Activated naive CD4-positive, alpha-beta T cell treated with anti-CD3 and anti-CD28 coated beads, Interleukin-2, amount 10 ng/mL, durations not matched to agents 7 days and 5 days (primary cell): ENCODE data around the gene FAM9A.

Experiments
- CTCF ChIA-PET: fragments of 350-600 bp; sonication (Branson Sonifier 250); formaldehyde crosslinking; loops from one replicate; lab custom pipeline; 2021; ENCODE audit warnings: antibody characterized with exemption; lab: Charles Lee
- DNase-seq: peaks from one replicate; pipeline ENCODE4 v3.0.0-alpha.2; 2020
- H3K27ac Mint-ChIP-seq: one replicate; pipeline ENCODE4 v1.8.0; 2021; ENCODE audit warnings: mild to moderate bottlenecking, moderate library complexity, mixed read lengths
- H3K27me3 Mint-ChIP-seq: one replicate; pipeline ENCODE4 v1.8.0; 2021; ENCODE audit warnings: mild to moderate bottlenecking, mixed read lengths
- H3K36me3 Mint-ChIP-seq: one replicate; pipeline ENCODE4 v1.8.0; 2021; ENCODE audit warnings: mixed read lengths
- H3K4me1 Mint-ChIP-seq: one replicate; pipeline ENCODE4 v1.8.0; 2021; ENCODE audit warnings: mixed read lengths
- H3K4me3 Mint-ChIP-seq: one replicate; pipeline ENCODE4 v1.8.0; 2021; ENCODE audit warnings: mild to moderate bottlenecking, moderate library complexity, mixed read lengths
- H3K9me3 Mint-ChIP-seq: one replicate; pipeline ENCODE4 v1.8.0; 2021; ENCODE audit warnings: mixed read lengths

The FAM9A gene

GRCh38 chrX:8801041-8801599 is at the start of gene FAM9A:
Gene FAM9A, minus strand, starts transcription at chrX:8801383. Its CDS starts 1,212 bp downstream, at chrX:8800171.
- no peaks in the 10 kb centered on the region for H3K27me3 Mint-ChIP-seq
- no peaks in the 10 kb centered on the region for H3K9me3 Mint-ChIP-seq
- H3K27ac Mint-ChIP-seq, result no peak within 1 kb of the TSS
- H3K36me3 Mint-ChIP-seq, result no peaks in the 10 kb centered on the region
- CTCF ChIA-PET, result no interaction called here
- no peak for DNase-seq
- no peaks in the 10 kb centered on the region for H3K4me1 Mint-ChIP-seq
- no peak within 1 kb of the TSS for H3K4me3 Mint-ChIP-seq

GRCh38 chrX:8850478-8850877 is 49.3 kb upstream of the FAM9A start:
- Mint-ChIP-seq H3K4me1 (no peaks in the 10 kb centered on the region), H3K4me3 (no peak overlapping the region), H3K9me3 (no peaks in the 10 kb centered on the region), H3K36me3 (no peaks in the 10 kb centered on the region), H3K27me3 (peaks cover 1% of the 10 kb centered on the region), H3K27ac (no peak overlapping the region)
- CTCF ChIA-PET, result no interaction called here
- DNase-seq, result no peak

DNA sequence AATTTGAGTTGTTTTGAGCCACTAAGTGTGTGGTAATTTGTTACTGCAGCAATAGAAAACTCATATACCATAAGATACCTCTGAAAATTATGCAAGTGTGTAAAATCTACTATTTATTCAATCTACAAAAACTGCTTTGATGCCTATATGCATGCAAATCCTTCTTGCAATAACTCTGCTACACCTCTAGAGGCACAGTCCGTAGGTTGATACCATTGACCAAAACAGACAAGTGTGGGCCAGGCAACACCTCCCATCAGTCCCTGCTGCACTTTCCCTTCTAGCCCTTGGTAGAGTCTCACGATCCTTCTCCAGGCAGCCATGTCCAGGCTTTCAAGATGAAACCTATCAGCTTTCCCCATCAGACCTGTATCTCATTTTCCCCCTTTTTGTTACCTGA is 48.8 kb upstream of the FAM9A start:
- Mint-ChIP-seq H3K27me3 (peaks cover 4% of the 10 kb centered on the region), H3K27ac (no peak overlapping the region), H3K9me3 (no peaks in the 10 kb centered on the region), H3K36me3 (no peaks in the 10 kb centered on the region), H3K4me1 (no peaks in the 10 kb centered on the region), H3K4me3 (no peak overlapping the region)
- CTCF ChIA-PET, result no interaction called here
- DNase-seq, result no peak

DNA sequence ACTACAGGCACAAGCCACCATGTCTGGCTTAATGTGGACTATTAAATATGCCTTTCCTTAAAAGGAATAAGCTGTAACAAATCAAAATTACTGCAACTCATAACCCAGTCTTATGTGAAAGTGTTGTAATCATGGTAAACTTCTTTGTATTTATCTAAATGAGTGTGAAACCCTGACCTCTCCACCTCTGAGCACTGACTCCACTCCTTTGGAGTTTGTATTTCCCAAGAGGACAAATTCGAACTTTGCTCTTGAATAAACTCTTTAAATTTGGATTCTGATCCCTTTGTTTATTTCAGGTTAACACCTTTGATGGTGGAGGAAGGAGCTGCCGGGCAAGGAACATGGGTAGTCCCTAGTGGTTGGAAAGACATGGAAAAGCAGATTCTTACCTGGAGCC is 48.3 kb upstream of the FAM9A start:
- no peak overlapping the region for H3K27ac Mint-ChIP-seq
- no peak for DNase-seq
- no peaks in the 10 kb centered on the region for H3K36me3 Mint-ChIP-seq
- CTCF ChIA-PET, result no interaction called here
- H3K4me3 Mint-ChIP-seq, result no peak overlapping the region
- H3K9me3 Mint-ChIP-seq, result no peaks in the 10 kb centered on the region
- no peaks in the 10 kb centered on the region for H3K4me1 Mint-ChIP-seq
- H3K27me3 Mint-ChIP-seq, result peaks cover 4% of the 10 kb centered on the region

DNA sequence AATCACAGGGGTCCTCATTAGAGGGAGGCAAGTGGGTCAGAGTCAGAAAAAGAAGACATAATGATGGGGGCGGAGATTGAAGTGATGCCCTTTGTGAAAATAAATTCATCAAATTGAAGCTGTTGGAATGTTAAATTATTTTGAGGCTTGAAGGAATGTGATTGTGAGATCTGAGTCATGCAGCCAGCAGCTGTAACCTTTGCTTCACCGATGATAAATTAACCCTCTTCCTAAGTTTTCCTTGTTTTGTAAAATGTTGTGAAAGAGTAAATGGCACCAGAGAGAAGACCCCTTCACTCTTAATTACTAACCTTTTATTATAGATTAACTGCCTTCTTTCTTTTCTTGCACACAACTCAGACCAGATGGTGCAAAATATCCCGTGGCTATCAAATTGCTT is 47.7 kb upstream of the FAM9A start:
- Mint-ChIP-seq H3K27ac (no peak overlapping the region), H3K4me3 (no peak overlapping the region), H3K27me3 (peaks cover 4% of the 10 kb centered on the region), H3K36me3 (no peaks in the 10 kb centered on the region), H3K4me1 (no peaks in the 10 kb centered on the region), H3K9me3 (no peaks in the 10 kb centered on the region)
- CTCF ChIA-PET, result interaction anchor here (1.3 kb wide), 1 partner anchor 31 kb away, joined by 3 read pairs; no protein-coding TSS in a partner anchor
- DNase-seq, result no peak

- H3K36me3 Mint-ChIP-seq, result no peaks in the 10 kb centered on the region
- no peak for DNase-seq
- no peak overlapping the region for H3K4me3 Mint-ChIP-seq
- H3K27me3 Mint-ChIP-seq, result peaks cover 4% of the 10 kb centered on the region
- CTCF ChIA-PET, result interaction anchor here (1.3 kb wide), 1 partner anchor 32 kb away, joined by 3 read pairs; no protein-coding TSS in a partner anchor
- no peak overlapping the region for H3K27ac Mint-ChIP-seq
- H3K9me3 Mint-ChIP-seq, result no peaks in the 10 kb centered on the region
- H3K4me1 Mint-ChIP-seq, result no peaks in the 10 kb centered on the region
These were observed 47.3 kb upstream of the FAM9A start for GRCh38 chrX:8848441-8848840.

DNA sequence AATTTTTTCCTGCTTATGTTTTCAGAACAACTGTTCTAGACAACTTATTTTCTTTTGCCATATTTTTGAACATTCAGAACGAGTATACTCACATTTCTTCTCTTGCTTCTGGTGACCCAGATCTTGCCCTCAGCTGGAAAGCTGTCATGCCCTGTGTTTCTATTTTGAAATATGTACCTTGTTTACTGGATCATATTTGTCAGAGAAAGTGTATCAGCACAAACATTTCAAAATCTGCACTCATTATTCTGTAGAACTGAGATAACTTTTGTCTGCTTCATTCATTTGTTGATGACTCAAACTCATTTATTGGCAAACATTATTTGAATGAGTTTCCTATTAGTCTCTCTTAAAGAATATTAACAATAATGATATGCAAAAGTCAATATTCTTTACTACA is 46.2 kb upstream of the FAM9A start:
- Mint-ChIP-seq H3K36me3 (no peaks in the 10 kb centered on the region), H3K4me1 (no peaks in the 10 kb centered on the region), H3K4me3 (no peak overlapping the region), H3K27ac (no peak overlapping the region), H3K9me3 (no peaks in the 10 kb centered on the region), H3K27me3 (peaks cover 4% of the 10 kb centered on the region)
- CTCF ChIA-PET, result no interaction called here
- DNase-seq, result no peak

GRCh38 chrX:8846266-8846665 is 45.1 kb upstream of the FAM9A start:
- no peak overlapping the region for H3K4me3 Mint-ChIP-seq
- DNase-seq, result no peak
- no peaks in the 10 kb centered on the region for H3K4me1 Mint-ChIP-seq
- CTCF ChIA-PET, result no interaction called here
- no peak overlapping the region for H3K27ac Mint-ChIP-seq
- no peaks in the 10 kb centered on the region for H3K9me3 Mint-ChIP-seq
- H3K36me3 Mint-ChIP-seq, result no peaks in the 10 kb centered on the region
- peaks cover 4% of the 10 kb centered on the region for H3K27me3 Mint-ChIP-seq

DNA sequence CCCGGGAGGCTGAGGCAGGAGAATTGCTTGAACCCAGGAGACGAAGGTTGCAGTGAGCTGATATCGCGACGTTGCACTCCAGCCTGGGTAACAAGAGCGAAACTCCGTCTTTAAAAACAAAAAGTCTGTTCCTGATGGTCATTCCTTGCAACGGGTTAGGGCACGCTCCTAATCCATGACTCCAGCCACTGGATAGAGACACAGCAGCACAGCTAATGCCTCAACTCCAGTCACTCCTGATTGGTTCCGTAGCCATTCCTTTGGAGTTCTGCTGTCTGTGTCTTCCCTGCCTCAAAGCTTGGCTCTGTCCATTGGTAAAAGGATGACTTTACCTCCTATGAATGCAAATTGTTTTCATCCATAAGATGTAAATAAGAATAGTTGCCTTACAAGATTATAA is 44.3 kb upstream of the FAM9A start:
- Mint-ChIP-seq H3K36me3 (no peaks in the 10 kb centered on the region), H3K9me3 (no peaks in the 10 kb centered on the region), H3K4me1 (no peaks in the 10 kb centered on the region), H3K27ac (no peak overlapping the region), H3K27me3 (peaks cover 4% of the 10 kb centered on the region), H3K4me3 (no peak overlapping the region)
- no peak for DNase-seq
- CTCF ChIA-PET, result no interaction called here

- no peak overlapping the region for H3K4me3 Mint-ChIP-seq
- no peak overlapping the region for H3K27ac Mint-ChIP-seq
- no peaks in the 10 kb centered on the region for H3K4me1 Mint-ChIP-seq
- CTCF ChIA-PET, result no interaction called here
- H3K27me3 Mint-ChIP-seq, result peaks cover 4% of the 10 kb centered on the region
- DNase-seq, result no peak
- no peaks in the 10 kb centered on the region for H3K36me3 Mint-ChIP-seq
- H3K9me3 Mint-ChIP-seq, result no peaks in the 10 kb centered on the region
These were observed 43.9 kb upstream of the FAM9A start for GRCh38 chrX:8845060-8845459.

DNA sequence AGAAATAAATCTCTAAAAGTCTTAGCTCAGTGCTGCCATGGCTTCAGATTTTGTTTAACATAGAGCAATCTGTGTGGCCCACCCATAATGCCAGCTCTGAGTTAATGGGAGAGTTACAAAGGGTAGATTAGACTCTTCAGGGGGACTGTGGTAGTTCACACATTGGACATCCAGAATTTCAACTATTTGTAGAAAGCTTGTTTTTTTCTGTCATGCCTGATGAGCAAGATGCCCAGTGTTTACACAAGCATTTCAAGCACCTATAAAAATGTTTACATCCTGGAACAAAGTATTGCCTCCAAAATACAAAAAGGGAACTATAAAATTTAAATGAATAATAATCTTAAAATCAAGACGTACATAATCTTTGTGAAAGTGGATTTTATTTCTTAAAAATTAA is 43.0 kb upstream of the FAM9A start:
- H3K9me3 Mint-ChIP-seq, result no peaks in the 10 kb centered on the region
- no peak for DNase-seq
- H3K27ac Mint-ChIP-seq, result no peak overlapping the region
- CTCF ChIA-PET, result no interaction called here
- H3K4me3 Mint-ChIP-seq, result no peak overlapping the region
- peaks cover 4% of the 10 kb centered on the region for H3K27me3 Mint-ChIP-seq
- H3K36me3 Mint-ChIP-seq, result no peaks in the 10 kb centered on the region
- H3K4me1 Mint-ChIP-seq, result no peaks in the 10 kb centered on the region

- Mint-ChIP-seq H3K4me1 (no peaks in the 10 kb centered on the region), H3K27me3 (peaks cover 11% of the 10 kb centered on the region), H3K4me3 (no peak overlapping the region), H3K27ac (no peak overlapping the region), H3K9me3 (no peaks in the 10 kb centered on the region), H3K36me3 (no peaks in the 10 kb centered on the region)
- CTCF ChIA-PET, result no interaction called here
- no peak for DNase-seq
These were observed 40.7 kb upstream of the FAM9A start for GRCh38 chrX:8841911-8842310.

DNA sequence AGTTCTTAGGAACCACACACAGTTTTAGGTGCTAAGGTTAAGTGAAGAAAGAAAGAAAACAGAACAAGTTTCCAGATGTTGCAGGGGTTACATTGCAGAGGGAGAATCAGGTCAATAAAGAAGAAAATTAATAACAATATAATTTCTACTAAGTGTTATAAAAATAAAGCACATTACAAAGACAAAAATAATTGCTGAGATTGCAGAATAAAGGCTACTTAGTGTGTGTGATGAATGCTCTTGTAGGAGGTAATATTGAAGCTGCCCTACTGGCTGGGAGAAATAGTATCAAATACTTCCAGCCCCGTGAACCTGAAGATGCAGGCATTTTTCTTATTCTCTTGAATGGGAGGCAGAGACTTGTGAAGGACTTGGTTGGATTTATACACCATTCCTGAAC is 33.2 kb upstream of the FAM9A start:
- H3K36me3 Mint-ChIP-seq, result no peaks in the 10 kb centered on the region
- peaks cover 13% of the 10 kb centered on the region for H3K27me3 Mint-ChIP-seq
- H3K9me3 Mint-ChIP-seq, result no peaks in the 10 kb centered on the region
- H3K27ac Mint-ChIP-seq, result no peak overlapping the region
- no peak overlapping the region for H3K4me3 Mint-ChIP-seq
- no peak for DNase-seq
- no peaks in the 10 kb centered on the region for H3K4me1 Mint-ChIP-seq
- CTCF ChIA-PET, result no interaction called here

DNA sequence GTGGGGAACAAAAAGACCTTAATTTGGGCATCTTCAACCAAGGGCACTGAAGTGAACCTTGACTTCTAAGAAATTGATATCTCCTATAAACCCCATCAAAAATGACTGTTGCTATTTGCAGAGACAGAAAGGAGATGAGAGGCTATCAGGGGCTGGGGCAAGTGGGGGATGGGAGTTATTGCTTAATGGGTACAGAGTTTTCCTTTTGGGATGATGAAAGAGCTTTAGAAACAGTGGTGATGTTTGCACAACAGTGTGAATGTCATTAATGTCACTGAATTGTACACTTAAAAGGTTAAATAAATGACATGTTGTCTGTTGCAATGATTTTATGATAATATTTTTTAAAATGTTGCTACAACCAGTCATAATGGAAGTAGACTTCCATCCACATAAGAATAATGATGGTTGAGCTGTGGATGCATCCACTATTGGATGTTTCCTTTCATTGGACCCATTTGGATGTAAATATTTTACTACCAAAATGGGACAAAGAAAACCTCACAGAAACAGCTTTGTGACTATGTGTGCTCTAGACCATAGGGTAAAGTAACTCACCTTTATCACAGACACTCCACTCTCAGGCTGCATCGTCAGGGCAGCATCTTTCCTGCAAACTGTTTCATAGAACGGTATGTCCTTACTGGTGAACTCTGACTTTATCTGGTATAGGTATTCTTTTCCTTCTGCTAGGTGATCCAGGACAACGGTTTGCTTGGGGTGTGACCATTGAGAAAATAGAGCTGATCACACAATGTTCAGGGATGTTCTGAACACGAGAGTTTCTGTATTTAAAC is 31.6 kb upstream of the FAM9A start:
- H3K4me1 Mint-ChIP-seq, result no peaks in the 10 kb centered on the region
- no peak for DNase-seq
- CTCF ChIA-PET, result no interaction called here
- H3K4me3 Mint-ChIP-seq, result no peak overlapping the region
- no peaks in the 10 kb centered on the region for H3K9me3 Mint-ChIP-seq
- peaks cover 13% of the 10 kb centered on the region for H3K27me3 Mint-ChIP-seq
- H3K27ac Mint-ChIP-seq, result no peak overlapping the region
- no peaks in the 10 kb centered on the region for H3K36me3 Mint-ChIP-seq

DNA sequence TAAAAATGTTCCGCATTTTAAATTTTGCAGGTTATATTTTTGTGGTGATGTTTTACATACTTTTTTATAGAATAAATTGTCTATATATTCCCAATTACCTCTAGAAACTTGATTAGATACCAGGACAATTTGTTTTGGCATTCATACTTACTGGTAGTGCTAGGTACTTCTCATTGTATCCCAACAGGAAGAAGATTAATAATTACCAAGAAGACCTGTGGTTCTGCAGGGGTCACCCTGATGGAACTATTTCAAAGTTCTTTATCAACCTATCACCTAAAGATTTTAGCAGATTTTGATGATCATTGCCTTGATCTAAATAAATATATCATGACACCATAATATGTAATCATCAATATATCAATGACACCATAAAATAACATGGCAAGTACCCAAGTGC is 22.5 kb upstream of the FAM9A start:
- H3K9me3 Mint-ChIP-seq, result no peaks in the 10 kb centered on the region
- H3K27ac Mint-ChIP-seq, result no peak overlapping the region

More for the DNA sequence above, 22.5 kb upstream of the FAM9A start:
- Mint-ChIP-seq H3K27me3 (peaks cover 13% of the 10 kb centered on the region), H3K36me3 (no peaks in the 10 kb centered on the region), H3K4me1 (no peaks in the 10 kb centered on the region), H3K4me3 (no peak overlapping the region)
- no peak for DNase-seq
- CTCF ChIA-PET, result no interaction called here
